GM12864 (cell line): ENCODE results near the gene TMPRSS2.

ENCODE experiments used
- DNase-seq: peaks from one replicate; pipeline ENCODE4 v3.0.0-alpha.2; 2011; ENCODE audit warnings: low read depth
- H3K4me3 ChIP-seq: 2 replicates; pipeline ENCODE4 v1.5.1; 2011; ENCODE audit warnings: mild to moderate bottlenecking, low read depth, low read length, control low read depth
- CTCF ChIP-seq: IDR thresholded peaks from 2 replicates; pipeline ENCODE4 v1.5.1; 2011; ENCODE audit warnings: low read depth, mild to moderate bottlenecking, moderate library complexity, low read length, control low read depth, inconsistent platforms; ENCODE audit errors: missing control alignments

Gene TMPRSS2

GRCh38 chr21:41497008-41497407 lies 10.9 kb downstream of the TMPRSS2 start:
- TF ChIP-seq CTCF, result no peak
- DNase-seq, result no peak
- no peak overlapping the region for H3K4me3 ChIP-seq

- DNase-seq, result no peak
- no peak for TF ChIP-seq CTCF
- H3K4me3 ChIP-seq, result no peak overlapping the region
These were observed 13.7 kb downstream of the TMPRSS2 start for GRCh38 chr21:41494242-41494641.

DNA sequence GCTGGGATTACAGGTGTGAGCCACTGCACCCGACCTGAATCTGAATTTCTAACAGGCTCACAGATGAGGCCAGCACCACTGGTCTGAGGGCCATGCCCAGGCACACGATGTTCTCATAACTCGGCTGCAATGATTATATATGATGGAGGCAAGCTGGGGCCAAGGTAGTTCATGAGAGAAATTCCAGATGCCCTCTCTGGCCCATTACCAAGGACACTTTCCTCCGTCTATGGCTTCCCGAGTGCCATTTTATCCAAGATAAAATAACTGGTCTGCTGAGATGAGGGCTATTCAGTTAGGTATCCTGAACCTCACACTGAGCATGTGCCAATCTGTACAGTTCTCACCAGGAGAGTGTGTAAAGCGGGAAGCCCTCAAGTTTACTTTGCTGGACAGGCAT lies 16.5 kb downstream of the TMPRSS2 start:
- no peak for TF ChIP-seq CTCF
- DNase-seq, result no peak
- no peak overlapping the region for H3K4me3 ChIP-seq

DNA sequence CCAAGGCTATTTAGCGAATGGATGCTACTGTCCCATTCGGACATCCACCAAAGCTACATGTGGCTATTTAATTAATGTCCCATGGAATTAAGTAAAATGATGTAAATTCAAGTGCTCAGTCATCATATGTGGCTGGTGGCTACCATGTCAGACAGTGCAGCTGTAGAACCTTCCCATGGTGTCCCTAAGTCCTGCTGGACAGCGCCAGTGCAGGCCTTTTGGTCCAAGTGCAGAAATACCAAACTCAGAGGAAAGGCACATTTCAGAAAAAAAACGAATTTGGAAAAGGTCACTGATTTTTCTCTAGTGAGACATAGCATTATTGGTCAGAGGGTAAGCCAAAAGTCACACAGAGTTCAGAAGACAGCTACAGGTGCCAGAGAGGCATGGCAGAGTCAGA lies 17.6 kb downstream of the TMPRSS2 start:
- DNase-seq, result no peak
- TF ChIP-seq CTCF, result no peak
- no peak overlapping the region for H3K4me3 ChIP-seq

DNA sequence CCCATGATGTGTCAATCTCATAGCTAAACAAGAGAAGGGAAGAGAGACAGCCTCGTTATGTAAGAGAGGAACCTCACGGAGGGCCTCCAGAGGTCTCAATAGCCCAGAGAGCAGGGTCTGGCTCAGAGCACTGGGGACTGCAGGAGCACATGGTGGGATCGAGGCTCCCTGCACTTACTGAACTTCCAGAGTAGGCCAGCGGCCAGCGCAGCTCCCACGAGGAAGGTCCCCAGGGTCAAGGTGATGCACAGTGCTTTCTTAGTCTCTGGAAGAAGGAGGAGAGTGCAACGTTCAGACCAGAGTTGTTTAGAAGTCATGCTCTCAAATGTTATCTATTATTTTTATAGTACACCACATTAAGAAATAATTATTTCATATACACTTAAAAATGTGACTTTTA lies 18.6 kb downstream of the TMPRSS2 start:
- DNase-seq, result no peak
- H3K4me3 ChIP-seq, result no peak overlapping the region
- TF ChIP-seq CTCF, result no peak

GRCh38 chr21:41488080-41488479 lies 19.9 kb downstream of the TMPRSS2 start:
- DNase-seq, result no peak
- no peak for TF ChIP-seq CTCF
- no peak overlapping the region for H3K4me3 ChIP-seq

DNA sequence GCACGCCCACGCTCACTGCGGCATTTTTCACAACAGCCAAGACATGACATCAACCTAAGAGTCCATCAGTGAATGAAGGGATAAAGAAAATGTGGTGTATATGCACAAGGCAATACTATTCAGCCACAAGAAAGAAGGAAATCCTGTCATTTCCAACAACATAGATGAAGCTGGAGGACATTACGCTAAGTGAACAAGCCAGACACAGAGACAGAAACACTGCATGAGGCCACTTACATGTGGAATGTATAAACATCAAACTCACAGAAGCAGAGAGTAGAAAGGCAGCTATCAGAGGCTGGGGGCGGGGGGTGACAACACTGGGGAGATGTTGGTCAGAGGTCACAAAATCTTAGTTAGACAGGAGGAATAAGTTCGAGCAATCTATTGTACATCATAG lies 20.9 kb downstream of the TMPRSS2 start:
- no peak overlapping the region for H3K4me3 ChIP-seq
- TF ChIP-seq CTCF, result no peak
- no peak for DNase-seq
